ENCODE data around the gene SLC5A10.

The SLC5A10 gene

GRCh38 chr17:18987862-18988545 lies 36.0 kb downstream of the SLC5A10 start:
- H3K4me3 ChIP-seq (ENCODE audit: low read depth, low read length) = no peak overlapping the region
- TF ChIP-seq, protein P1, sequence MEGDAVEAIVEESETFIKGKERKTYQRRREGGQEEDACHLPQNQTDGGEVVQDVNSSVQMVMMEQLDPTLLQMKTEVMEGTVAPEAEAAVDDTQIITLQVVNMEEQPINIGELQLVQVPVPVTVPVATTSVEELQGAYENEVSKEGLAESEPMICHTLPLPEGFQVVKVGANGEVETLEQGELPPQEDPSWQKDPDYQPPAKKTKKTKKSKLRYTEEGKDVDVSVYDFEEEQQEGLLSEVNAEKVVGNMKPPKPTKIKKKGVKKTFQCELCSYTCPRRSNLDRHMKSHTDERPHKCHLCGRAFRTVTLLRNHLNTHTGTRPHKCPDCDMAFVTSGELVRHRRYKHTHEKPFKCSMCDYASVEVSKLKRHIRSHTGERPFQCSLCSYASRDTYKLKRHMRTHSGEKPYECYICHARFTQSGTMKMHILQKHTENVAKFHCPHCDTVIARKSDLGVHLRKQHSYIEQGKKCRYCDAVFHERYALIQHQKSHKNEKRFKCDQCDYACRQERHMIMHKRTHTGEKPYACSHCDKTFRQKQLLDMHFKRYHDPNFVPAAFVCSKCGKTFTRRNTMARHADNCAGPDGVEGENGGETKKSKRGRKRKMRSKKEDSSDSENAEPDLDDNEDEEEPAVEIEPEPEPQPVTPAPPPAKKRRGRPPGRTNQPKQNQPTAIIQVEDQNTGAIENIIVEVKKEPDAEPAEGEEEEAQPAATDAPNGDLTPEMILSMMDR (IDR thresholded peaks at IDR 0.05; ENCODE audit: low read depth, low read length, missing control alignments) = no peak
- in situ Hi-C loops (cut with HindIII; ENCODE audit: low sequenced_read_pairs) = no loop called here
- DNase-seq (ENCODE audit: low read depth) = no peak

GRCh38 chr17:18988546-18989173 lies 36.7 kb downstream of the SLC5A10 start:
- no peak overlapping the region for H3K4me3 ChIP-seq (ENCODE audit: low read depth, low read length)

DNA sequence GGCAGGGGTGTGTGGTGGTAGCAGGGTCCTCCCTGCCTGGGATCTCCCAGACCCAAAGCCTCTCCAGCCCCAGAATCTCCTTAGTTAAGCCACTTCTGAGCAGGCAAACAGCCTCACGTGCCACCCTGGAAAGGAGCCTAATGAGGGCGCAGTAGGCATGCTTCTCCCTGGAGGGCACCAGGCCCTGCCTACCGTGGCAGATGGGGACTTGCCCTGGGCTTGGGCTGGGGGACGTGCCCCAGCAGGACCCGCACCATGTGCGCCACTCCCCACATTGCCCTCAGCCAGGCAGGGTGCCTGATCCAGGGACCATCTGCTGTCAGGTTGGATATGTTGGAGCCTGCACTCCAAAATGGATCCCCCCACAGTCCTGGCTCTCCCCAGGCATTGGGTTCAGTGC lies 38.4 kb downstream of the SLC5A10 start:
- in situ Hi-C loops (cut with HindIII; ENCODE audit: low sequenced_read_pairs) = no loop called here
- H3K4me3 ChIP-seq (ENCODE audit: low read depth, low read length) = no peak overlapping the region
- TF ChIP-seq, protein P1 (IDR thresholded peaks at IDR 0.05; ENCODE audit: low read depth, low read length, missing control alignments) = no peak
- no peak for DNase-seq (ENCODE audit: low read depth)

More at GRCh38 chr17:18988546-18989173, 36.7 kb downstream of the SLC5A10 start:
- TF ChIP-seq, protein P1 (IDR thresholded peaks at IDR 0.05; ENCODE audit: low read depth, low read length, missing control alignments) = no peak
- in situ Hi-C loops (cut with HindIII; ENCODE audit: low sequenced_read_pairs) = no loop called here
- DNase-seq (ENCODE audit: low read depth) = no peak

DNA sequence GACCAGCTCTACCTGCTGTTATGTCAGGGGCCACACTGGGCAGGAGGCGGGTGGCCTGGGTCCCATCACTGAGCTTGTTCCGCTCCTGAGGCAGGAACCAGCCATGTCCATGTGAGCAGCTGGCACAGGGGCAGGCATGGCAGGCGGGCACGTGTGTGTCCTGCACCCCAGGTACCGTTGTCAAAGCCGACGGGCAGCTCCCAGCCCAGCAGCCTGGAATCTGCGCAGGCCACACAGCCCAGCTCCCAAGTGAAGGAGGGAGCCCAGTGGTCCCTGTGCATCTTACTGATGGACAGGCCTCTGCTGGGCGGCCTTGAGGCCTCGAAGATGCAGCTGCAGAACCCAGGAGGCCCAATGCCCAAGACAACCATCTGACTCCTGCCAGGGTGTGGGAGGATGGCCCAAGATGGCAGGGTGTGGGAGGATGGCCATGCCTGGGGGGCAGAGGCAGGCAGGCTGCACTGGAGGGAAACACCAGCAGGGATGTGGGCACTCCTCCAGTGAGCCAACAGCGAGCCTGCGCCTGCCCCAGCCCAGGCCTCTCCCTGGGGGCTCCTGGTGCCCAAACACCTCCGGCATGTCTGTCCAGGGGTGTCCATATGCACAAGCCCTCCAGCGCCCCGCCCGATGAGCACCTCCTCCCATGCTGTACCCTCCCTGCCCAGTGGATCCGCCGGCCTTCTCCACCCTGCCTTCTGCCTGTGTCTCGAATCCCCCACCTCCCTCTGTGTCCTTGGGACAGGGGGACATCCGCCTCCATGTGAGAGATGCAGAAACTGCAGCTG lies 39.8 kb downstream of the SLC5A10 start:
- no peak for DNase-seq (ENCODE audit: low read depth)
- no peak overlapping the region for H3K4me3 ChIP-seq (ENCODE audit: low read depth, low read length)
- in situ Hi-C loops (cut with HindIII; ENCODE audit: low sequenced_read_pairs) = no loop called here
- TF ChIP-seq, protein P1 (IDR thresholded peaks at IDR 0.05; ENCODE audit: low read depth, low read length, missing control alignments) = no peak

DNA sequence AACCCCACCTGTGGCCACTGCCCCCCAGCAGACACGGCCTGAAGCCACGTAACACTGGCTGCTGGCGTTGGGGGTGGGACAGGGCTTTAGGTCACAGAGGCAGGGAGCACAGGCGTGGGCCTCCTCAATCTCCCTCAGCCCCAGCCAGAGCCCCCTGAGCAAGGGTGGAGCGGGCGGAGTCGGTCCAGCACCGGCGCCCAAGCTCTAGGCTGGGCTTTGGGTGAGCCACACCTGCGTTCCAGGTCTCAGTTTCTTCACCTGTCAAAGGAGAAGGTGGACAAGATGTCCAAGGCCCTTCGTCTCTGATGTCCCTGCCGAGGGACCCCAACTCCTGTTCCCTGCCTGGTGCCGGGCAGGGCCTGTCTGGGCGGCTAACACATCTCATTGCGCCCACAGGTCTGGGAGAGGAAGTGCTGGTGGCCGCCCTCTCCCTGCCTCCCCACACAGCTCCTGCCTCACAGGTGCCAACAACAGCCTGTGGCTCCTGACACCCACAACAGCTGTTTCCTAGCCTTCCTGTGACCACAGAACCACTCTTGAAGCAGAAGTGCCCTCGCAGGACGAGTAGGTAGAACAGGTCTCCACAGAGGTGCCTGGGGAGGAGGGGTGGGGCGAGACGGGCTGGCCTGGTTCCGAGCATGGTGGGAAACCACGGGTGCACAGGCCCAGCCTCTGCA lies 40.6 kb downstream of the SLC5A10 start:
- DNase-seq (ENCODE audit: low read depth) = no peak
- TF ChIP-seq, protein P1 (IDR thresholded peaks at IDR 0.05; ENCODE audit: low read depth, low read length, missing control alignments) = no peak
- in situ Hi-C loops (cut with HindIII; ENCODE audit: low sequenced_read_pairs) = no loop called here

DNA sequence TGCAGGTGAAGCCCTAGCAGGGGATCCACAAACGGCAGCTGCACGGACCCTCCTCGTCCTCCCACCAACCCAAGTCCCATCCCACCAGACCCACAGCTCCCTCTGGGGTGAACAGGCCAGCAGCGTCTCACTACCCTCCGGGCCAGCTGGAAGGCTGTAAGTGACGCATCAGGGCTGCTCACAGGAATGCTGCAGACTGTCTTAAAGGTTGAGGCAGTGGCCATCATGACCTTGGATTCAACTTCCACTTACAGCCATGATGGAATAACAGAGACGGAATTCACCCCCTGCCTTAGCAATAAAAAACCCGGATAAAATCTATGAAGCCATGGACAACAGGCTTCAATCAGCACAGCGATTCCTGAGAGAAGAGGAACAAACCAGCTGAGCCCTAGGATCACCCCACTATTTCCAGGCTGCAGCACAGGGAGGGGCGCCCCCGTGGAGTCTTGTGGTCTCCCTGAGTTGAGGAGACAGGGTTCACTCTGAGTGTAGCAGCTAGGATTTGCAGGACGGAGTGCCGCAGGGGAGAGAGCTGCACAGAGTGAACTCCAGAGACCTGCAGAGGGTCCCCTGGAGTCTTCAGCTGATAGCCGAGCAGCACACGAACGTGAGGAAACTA lies 42.1 kb downstream of the SLC5A10 start:
- in situ Hi-C loops (cut with HindIII; ENCODE audit: low sequenced_read_pairs) = no loop called here
- DNase-seq (ENCODE audit: low read depth) = no peak
- H3K4me3 ChIP-seq (ENCODE audit: low read depth, low read length) = no peak overlapping the region
- TF ChIP-seq, protein P1 (IDR thresholded peaks at IDR 0.05; ENCODE audit: low read depth, low read length, missing control alignments) = no peak

More for the DNA sequence above, 40.6 kb downstream of the SLC5A10 start:
- no peak overlapping the region for H3K4me3 ChIP-seq (ENCODE audit: low read depth, low read length)

Data from astrocyte of the cerebellum (primary cell).